HepG2 (cell line): ENCODE data around the gene ZNF484. TPM values are rescaled to one million over a fixed set of nuclear protein-coding genes. Genes with fewer than 3 reads are reported as not detected.

Source experiments
- CREB1 ChIP-seq, 2 experiments: fragments of 450-650 bp in 1 of 2; IDR thresholded peaks; 2 replicates each; pipeline ENCODE4 v1.6.1; 2016 to 2017; ENCODE audit warnings: control low read depth in 1 of 2, mild to moderate bottlenecking in 1 of 2, missing compliant biosample characterization in 1 of 2, missing genetic modification characterization in 1 of 2
- ERF ChIP-seq: IDR thresholded peaks from 2 replicates; pipeline ENCODE4 v1.6.1; 2018; ENCODE audit warnings: missing biosample characterization, missing genetic modification reagents
- HNRNPUL1 ChIP-seq: fragments of 200-400 bp; formaldehyde crosslinking; IDR thresholded peaks from 2 replicates; pipeline ENCODE4 v1.6.1; 2017; ENCODE audit warnings: low read depth, mild to moderate bottlenecking, low read length, moderate library complexity
- IRF2 ChIP-seq: IDR thresholded peaks from 2 replicates; pipeline ENCODE4 v1.6.1; 2018; ENCODE audit warnings: missing genetic modification reagents, missing compliant biosample characterization
- KLF9 ChIP-seq: IDR thresholded peaks from 2 replicates; pipeline ENCODE4 v1.6.1; 2016; ENCODE audit warnings: low read depth
- NCOA2 ChIP-seq: sonication (generic); formaldehyde crosslinking; IDR thresholded peaks from 2 replicates; pipeline ENCODE4 v1.8.0; 2022; ENCODE audit warnings: inconsistent platforms
- PHF21A ChIP-seq: sonication (generic); formaldehyde crosslinking; IDR thresholded peaks from 2 replicates; pipeline ENCODE4 v1.5.0; 2020; ENCODE audit warnings: mild to moderate bottlenecking, missing genetic modification reagents
- RAD21 ChIP-seq: fragments of 450-650 bp; formaldehyde crosslinking; IDR thresholded peaks from 2 replicates; pipeline ENCODE4 v1.5.0; 2020; ENCODE audit warnings: mild to moderate bottlenecking
- REL ChIP-seq: sonication (generic); formaldehyde crosslinking; conservative IDR thresholded peaks from 2 replicates; pipeline ENCODE4 v1.8.0; 2022; ENCODE audit warnings: mild to moderate bottlenecking, missing genetic modification reagents, moderate library complexity
- SIX1 ChIP-seq: sonication (generic); formaldehyde crosslinking; IDR thresholded peaks from 2 replicates; pipeline ENCODE4 v1.4.0; 2020; ENCODE audit warnings: missing genetic modification reagents, borderline replicate concordance
- SMAD1 ChIP-seq: sonication (generic); formaldehyde crosslinking; IDR thresholded peaks from 2 replicates; pipeline ENCODE4 v1.4.0; 2020; ENCODE audit warnings: missing genetic modification reagents, low read depth, mild to moderate bottlenecking, borderline replicate concordance
- SNAPC4 ChIP-seq: sonication (generic); formaldehyde crosslinking; IDR thresholded peaks from 2 replicates; pipeline ENCODE4 v1.4.0; 2020; ENCODE audit warnings: mild to moderate bottlenecking, missing genetic modification reagents
- SRSF9 ChIP-seq: fragments of 200-400 bp; formaldehyde crosslinking; IDR thresholded peaks from 2 replicates; pipeline ENCODE4 v1.6.1; 2018; ENCODE audit warnings: borderline replicate concordance, mild to moderate bottlenecking, low read depth, low read length; ENCODE audit not compliant: insufficient read depth, poor library complexity, severe bottlenecking
- TFE3 ChIP-seq: IDR thresholded peaks from 2 replicates; pipeline ENCODE4 v1.6.1; 2016
- ZNF543 ChIP-seq: sonication (generic); formaldehyde crosslinking; IDR thresholded peaks from 2 replicates; pipeline ENCODE4 v1.4.0; 2020; ENCODE audit warnings: mild to moderate bottlenecking, missing genetic modification reagents
- ZNF674 ChIP-seq: sonication (generic); formaldehyde crosslinking; IDR thresholded peaks from 2 replicates; pipeline ENCODE4 v1.5.0; 2020; ENCODE audit warnings: low read depth, mild to moderate bottlenecking, missing genetic modification reagents
- polyA plus RNA-seq, 8 experiments: library from polyadenylated mRNA; depleted of rRNA in 3 of 8; stranded (reverse) in 7 of 8; unstranded in 1 of 8; fragments of >200 nt; fragmentation: Illumina TruSeq in 4 of 8; extraction: Trizol in 4 of 8; gene quantifications; 2 replicates each; pipeline versions ENCODE4 v1.2.1 to v1.2.3, GENCODE V29; 2011 to 2016; ENCODE audit warnings: low read depth in 4 of 8, missing spikeins in 1 of 8, mixed read lengths in 1 of 8; ENCODE audit not compliant: insufficient read depth in 1 of 8
- total RNA-seq, 5 experiments: library from RNA; depleted of rRNA; stranded (reverse); fragments of >200 nt; fragmentation: Illumina TruSeq; extraction: Trizol; gene quantifications; 2 replicates each; pipeline ENCODE4 v1.2.3, GENCODE V29; 2016; ENCODE audit warnings: low read depth in 1 of 5
- TF ChIP-seq, protein P1 (sequence below): sonication (generic); formaldehyde crosslinking; conservative IDR thresholded peaks from 2 replicates; pipeline ENCODE4 v1.5.0; 2020; ENCODE audit warnings: missing genetic modification reagents
- TF ChIP-seq, protein P2 (sequence below): fragments of 450-650 bp; IDR thresholded peaks from 2 replicates; pipeline ENCODE4 v1.6.1; 2017
- TF ChIP-seq, protein P3 (sequence below): sonication (generic); formaldehyde crosslinking; IDR thresholded peaks from 2 replicates; pipeline ENCODE4 v1.5.0; 2020; ENCODE audit warnings: missing genetic modification reagents

The ZNF484 gene
- total and polyA plus RNA-seq, 2 of the 13 experiments (the other 11 are each of a cell fraction or from before 2014, with no cell fraction given) = 0.96 to 7.2 TPM

- TF ChIP-seq TFE3 (CRISPR knock-in tag) (peak; percentile 57; the same call in 1 of the 2 replicates), CREB1 (IDR thresholded peaks at IDR 0.05) (peak; percentile 41; the same call in 1 of the 2 replicates), CREB1 (CRISPR knock-in tag; IDR thresholded peaks at IDR 0.05) (peak; percentile 84), SIX1 (no peak), RAD21 (no peak), REL (no peak), NCOA2 (CRISPR knock-in tag) (no peak), IRF2 (peak; percentile 90), ZNF674 (no peak), HNRNPUL1 (no peak), ERF (CRISPR knock-in tag) (peak; percentile 88), SNAPC4 (CRISPR knock-in tag) (no peak), KLF9 (peak; percentile 34; the same call in 1 of the 2 replicates), ZNF543 (CRISPR knock-in tag) (no peak), SRSF9 (no peak), PHF21A (peak; percentile 55; the same call in 1 of the 2 replicates), SMAD1 (no peak)
- TF ChIP-seq, protein P1, sequence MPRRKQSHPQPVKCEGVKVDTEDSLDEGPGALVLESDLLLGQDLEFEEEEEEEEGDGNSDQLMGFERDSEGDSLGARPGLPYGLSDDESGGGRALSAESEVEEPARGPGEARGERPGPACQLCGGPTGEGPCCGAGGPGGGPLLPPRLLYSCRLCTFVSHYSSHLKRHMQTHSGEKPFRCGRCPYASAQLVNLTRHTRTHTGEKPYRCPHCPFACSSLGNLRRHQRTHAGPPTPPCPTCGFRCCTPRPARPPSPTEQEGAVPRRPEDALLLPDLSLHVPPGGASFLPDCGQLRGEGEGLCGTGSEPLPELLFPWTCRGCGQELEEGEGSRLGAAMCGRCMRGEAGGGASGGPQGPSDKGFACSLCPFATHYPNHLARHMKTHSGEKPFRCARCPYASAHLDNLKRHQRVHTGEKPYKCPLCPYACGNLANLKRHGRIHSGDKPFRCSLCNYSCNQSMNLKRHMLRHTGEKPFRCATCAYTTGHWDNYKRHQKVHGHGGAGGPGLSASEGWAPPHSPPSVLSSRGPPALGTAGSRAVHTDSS (CRISPR knock-in tag) = no peak
- TF ChIP-seq, protein P2, sequence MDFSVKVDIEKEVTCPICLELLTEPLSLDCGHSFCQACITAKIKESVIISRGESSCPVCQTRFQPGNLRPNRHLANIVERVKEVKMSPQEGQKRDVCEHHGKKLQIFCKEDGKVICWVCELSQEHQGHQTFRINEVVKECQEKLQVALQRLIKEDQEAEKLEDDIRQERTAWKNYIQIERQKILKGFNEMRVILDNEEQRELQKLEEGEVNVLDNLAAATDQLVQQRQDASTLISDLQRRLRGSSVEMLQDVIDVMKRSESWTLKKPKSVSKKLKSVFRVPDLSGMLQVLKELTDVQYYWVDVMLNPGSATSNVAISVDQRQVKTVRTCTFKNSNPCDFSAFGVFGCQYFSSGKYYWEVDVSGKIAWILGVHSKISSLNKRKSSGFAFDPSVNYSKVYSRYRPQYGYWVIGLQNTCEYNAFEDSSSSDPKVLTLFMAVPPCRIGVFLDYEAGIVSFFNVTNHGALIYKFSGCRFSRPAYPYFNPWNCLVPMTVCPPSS = no peak
- TF ChIP-seq, protein P3, sequence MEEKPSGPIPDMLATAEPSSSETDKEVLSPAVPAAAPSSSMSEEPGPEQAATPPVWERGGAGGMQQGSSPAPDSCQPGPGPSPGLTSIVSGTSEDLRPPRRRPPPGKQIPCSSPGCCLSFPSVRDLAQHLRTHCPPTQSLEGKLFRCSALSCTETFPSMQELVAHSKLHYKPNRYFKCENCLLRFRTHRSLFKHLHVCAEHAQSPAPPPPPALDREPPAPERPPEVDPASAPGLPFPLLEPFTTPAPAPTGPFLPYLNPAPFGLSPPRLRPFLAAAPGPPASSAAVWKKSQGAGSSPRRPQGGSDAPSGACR (CRISPR knock-in tag) = no peak
These were observed at the start of gene ZNF484 (continued) for GRCh38 chr9:92877531-92878430.
